Cardiac muscle cell (in vitro differentiated cells and primary cell): ENCODE measurements around the gene SIGLEC9. TPM values are rescaled to one million over a fixed set of nuclear protein-coding genes. Genes with fewer than 3 reads are reported as not detected.

Source experiments
- DNase-seq, 2 donors: peaks; one replicate each; pipeline versions ENCODE4 v3.0.0 to v3.0.0-alpha.2; 2010 to 2017; ENCODE audit warnings: low read depth in 1 of 2, low spot score in 1 of 2
- H3K27ac ChIP-seq: fragments of 200-600 bp; sonication (generic); 2 replicates; pipeline ENCODE4 v1.5.1; 2016
- H3K27me3 ChIP-seq: fragments of 200-600 bp; sonication (generic); 2 replicates; pipeline ENCODE4 v1.6.0; 2016; ENCODE audit warnings: control low read depth
- H3K36me3 ChIP-seq: fragments of 200-600 bp; sonication (generic); 2 replicates; pipeline ENCODE4 v1.5.1; 2016; ENCODE audit warnings: control low read depth
- H3K4me1 ChIP-seq: fragments of 200-600 bp; sonication (generic); 2 replicates; pipeline ENCODE4 v1.8.1; 2017; ENCODE audit warnings: low read depth, mild to moderate bottlenecking, mixed run types
- H3K4me3 ChIP-seq: fragments of 200-600 bp; sonication (generic); 2 replicates; pipeline ENCODE4 v1.5.1; 2016; ENCODE audit warnings: mild to moderate bottlenecking
- H3K9me3 ChIP-seq: fragments of 200-600 bp; sonication (generic); 2 replicates; pipeline ENCODE4 v1.5.1; 2017; ENCODE audit warnings: low read depth, mild to moderate bottlenecking, control low read depth
- polyA plus RNA-seq: library from polyadenylated mRNA; unstranded; fragments of >200 nt; fragmentation: Nextera tagmentation; extraction: Ambion mirVana; gene quantifications from 2 replicates; pipeline ENCODE4 v1.2.1, GENCODE V29; 2016
- total RNA-seq: library from RNA; depleted of rRNA; stranded (reverse); fragments of >200 nt; gene quantifications from 2 replicates; pipeline ENCODE4 v1.2.3, GENCODE V29; 2016
- TF ChIP-seq, protein P1 (sequence below): IDR thresholded peaks from 2 replicates; pipeline ENCODE4 v1.5.1; 2012; ENCODE audit warnings: low read depth, mild to moderate bottlenecking, low read length

SIGLEC9 gene
- total and polyA plus RNA-seq, 2 experiments from 2014 or later, result not detected

DNA sequence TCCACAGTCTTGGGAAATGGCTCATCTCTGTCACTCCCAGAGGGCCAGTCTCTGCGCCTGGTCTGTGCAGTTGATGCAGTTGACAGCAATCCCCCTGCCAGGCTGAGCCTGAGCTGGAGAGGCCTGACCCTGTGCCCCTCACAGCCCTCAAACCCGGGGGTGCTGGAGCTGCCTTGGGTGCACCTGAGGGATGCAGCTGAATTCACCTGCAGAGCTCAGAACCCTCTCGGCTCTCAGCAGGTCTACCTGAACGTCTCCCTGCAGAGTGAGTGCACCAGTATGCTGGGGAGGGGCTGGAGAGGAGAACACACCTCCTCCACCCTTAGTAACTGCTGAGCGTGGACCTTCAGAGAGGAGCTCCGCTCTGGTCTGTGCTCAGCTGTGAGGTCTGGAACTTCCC lies 2.3 kb downstream of the SIGLEC9 start:
- H3K4me1 ChIP-seq, result no peaks in the 10 kb centered on the region

DNA sequence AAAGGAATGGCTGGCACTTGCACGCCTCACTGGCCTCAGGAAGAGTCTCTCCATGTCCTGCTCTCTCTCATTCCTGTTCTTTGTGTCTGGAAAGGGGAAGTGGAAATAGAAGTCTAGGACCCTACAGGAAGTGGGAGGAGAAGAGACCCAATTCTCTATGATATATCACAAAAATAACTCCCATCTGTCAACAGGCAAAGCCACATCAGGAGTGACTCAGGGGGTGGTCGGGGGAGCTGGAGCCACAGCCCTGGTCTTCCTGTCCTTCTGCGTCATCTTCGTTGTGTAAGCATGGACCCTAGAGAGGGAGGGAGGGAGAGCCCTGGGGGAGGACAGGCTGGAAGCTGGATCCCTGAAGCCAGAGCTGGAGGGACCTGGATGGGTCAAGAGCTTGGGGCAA lies 3.0 kb downstream of the SIGLEC9 start:
- TF ChIP-seq, protein P1, sequence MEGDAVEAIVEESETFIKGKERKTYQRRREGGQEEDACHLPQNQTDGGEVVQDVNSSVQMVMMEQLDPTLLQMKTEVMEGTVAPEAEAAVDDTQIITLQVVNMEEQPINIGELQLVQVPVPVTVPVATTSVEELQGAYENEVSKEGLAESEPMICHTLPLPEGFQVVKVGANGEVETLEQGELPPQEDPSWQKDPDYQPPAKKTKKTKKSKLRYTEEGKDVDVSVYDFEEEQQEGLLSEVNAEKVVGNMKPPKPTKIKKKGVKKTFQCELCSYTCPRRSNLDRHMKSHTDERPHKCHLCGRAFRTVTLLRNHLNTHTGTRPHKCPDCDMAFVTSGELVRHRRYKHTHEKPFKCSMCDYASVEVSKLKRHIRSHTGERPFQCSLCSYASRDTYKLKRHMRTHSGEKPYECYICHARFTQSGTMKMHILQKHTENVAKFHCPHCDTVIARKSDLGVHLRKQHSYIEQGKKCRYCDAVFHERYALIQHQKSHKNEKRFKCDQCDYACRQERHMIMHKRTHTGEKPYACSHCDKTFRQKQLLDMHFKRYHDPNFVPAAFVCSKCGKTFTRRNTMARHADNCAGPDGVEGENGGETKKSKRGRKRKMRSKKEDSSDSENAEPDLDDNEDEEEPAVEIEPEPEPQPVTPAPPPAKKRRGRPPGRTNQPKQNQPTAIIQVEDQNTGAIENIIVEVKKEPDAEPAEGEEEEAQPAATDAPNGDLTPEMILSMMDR, result no peak
- Histone ChIP-seq H3K27ac (no peak overlapping the region), H3K4me1 (no peaks in the 10 kb centered on the region), H3K9me3 (no peaks in the 10 kb centered on the region), H3K27me3 (no peaks in the 10 kb centered on the region), H3K36me3 (no peaks in the 10 kb centered on the region), H3K4me3 (no peak overlapping the region)
- DNase-seq, result peak in 1 of 2 donors; percentile 88

More for the DNA sequence above, 2.3 kb downstream of the SIGLEC9 start:
- Histone ChIP-seq H3K27ac (no peak overlapping the region), H3K36me3 (no peaks in the 10 kb centered on the region), H3K27me3 (no peaks in the 10 kb centered on the region), H3K4me3 (no peak overlapping the region), H3K9me3 (no peaks in the 10 kb centered on the region)
- no peak for DNase-seq
- TF ChIP-seq, protein P1, result no peak

DNA sequence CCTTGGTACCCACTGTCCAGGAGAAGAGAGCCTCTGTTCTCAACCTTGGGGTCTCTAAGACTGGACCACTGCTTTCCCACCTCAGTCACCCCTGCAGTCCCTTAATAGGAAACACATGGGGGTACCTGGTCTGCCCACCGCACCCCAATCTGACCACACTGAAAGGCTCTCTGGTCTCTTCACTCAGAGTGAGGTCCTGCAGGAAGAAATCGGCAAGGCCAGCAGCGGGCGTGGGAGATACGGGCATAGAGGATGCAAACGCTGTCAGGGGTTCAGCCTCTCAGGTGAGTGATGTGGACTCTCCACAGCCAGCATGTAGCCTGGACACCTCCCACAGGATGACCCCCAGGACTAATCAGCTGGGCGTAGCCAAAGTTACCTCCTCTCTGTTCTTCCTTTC lies 3.5 kb downstream of the SIGLEC9 start:
- TF ChIP-seq, protein P1, result no peak
- no peaks in the 10 kb centered on the region for H3K36me3 ChIP-seq
- no peak overlapping the region for H3K4me3 ChIP-seq
- H3K27me3 ChIP-seq, result no peaks in the 10 kb centered on the region
- H3K9me3 ChIP-seq, result no peaks in the 10 kb centered on the region
- no peak overlapping the region for H3K27ac ChIP-seq
- no peaks in the 10 kb centered on the region for H3K4me1 ChIP-seq
- no peak for DNase-seq

DNA sequence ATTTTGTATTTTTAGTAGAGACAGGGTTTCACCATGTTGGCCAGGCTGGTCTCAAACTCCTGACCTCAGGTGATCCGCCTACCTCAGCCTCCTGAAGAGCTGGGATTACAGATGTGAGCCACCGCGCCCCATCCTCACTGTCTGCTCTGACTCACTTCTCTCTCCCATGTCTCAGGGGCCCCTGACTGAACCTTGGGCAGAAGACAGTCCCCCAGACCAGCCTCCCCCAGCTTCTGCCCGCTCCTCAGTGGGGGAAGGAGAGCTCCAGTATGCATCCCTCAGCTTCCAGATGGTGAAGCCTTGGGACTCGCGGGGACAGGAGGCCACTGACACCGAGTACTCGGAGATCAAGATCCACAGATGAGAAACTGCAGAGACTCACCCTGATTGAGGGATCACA lies 5.0 kb downstream of the SIGLEC9 start:
- TF ChIP-seq, protein P1, result no peak
- H3K27ac ChIP-seq, result no peak overlapping the region
- H3K4me3 ChIP-seq, result no peak overlapping the region
- H3K27me3 ChIP-seq, result no peaks in the 10 kb centered on the region
- no peaks in the 10 kb centered on the region for H3K36me3 ChIP-seq
- no peaks in the 10 kb centered on the region for H3K9me3 ChIP-seq
- no peaks in the 10 kb centered on the region for H3K4me1 ChIP-seq
- DNase-seq, result no peak

DNA sequence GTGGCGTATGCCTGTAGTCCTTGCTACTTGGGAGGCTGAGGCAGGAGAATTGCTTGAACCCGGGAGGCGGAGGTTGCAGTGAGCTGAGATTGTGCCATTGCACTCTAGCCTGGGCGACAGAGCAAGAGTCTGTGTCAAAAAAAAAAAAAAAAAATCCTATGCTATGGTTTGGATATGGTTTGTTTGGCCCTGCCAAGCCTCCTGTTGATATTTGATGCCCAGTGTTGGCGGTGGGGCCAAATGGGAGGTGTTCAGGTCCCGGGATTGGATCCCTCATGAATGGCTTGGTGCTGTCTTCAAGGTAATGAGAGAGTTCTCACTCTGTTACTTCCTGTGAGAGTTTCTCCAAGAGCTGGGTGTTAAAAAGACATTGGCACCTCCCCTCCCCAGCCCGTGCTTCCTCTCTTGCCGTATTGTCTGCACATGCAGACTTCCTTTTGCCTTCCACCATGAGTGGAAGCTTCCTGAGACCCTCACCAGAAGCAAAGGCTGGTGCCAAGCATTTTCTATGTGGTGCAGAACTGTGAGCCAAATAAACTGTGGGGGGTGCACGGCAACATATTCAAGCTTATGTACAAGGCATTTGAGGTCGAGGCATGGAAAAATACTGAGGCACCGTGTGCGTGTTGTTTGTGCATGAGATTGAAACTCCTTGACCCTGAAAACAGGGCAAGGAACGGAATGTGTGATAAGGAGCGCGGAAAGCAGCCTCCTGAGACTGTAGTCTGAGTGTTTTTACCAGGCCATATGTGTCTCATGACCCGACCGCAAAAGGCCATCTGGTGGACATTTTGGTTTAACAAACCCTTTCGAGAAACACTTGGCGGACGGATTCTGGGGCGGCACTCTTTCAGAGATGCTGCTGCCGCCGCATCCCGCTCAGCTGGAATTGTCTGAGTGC lies 7.3 kb downstream of the SIGLEC9 start:
- no peak overlapping the region for H3K4me3 ChIP-seq
- H3K4me1 ChIP-seq, result no peaks in the 10 kb centered on the region
- H3K9me3 ChIP-seq, result no peaks in the 10 kb centered on the region
- DNase-seq, result peak; percentile 44 to 97
- H3K27ac ChIP-seq, result no peak overlapping the region
- TF ChIP-seq, protein P1, result peak; percentile 27
- no peaks in the 10 kb centered on the region for H3K27me3 ChIP-seq
- H3K36me3 ChIP-seq, result no peaks in the 10 kb centered on the region
